ENCODE results near the gene NTRK2. TPM values are rescaled to one million over a fixed set of nuclear protein-coding genes. Genes with fewer than 3 reads are reported as not detected.

The NTRK2 gene
- total RNA-seq, 6 experiments from 2014 or later = 0.18 to 0.49 (median 0.30) TPM

GRCh38 chr9:84924266-84924665, 254.7 kb downstream of the NTRK2 start:
- intact Hi-C loops (cut with DNase I) = no loop called here
- no peak for DNase-seq

GRCh38 chr9:84925225-84925872, 255.8 kb downstream of the NTRK2 start:
- H3K9me3 ChIP-seq = peaks cover 0 to 2% (median 0%) of the 10 kb centered on the region in 4 donors
- H3K27ac ChIP-seq = no peak overlapping the region
- no peaks in the 10 kb centered on the region for H3K27me3 ChIP-seq
- ATAC-seq = no peak
- TF ChIP-seq POLR2A (IDR thresholded peaks at IDR 0.05) = no peak
- no peak for TF ChIP-seq CTCF (IDR thresholded peaks at IDR 0.05)
- WGBS (ENCODE audit: insufficient coverage, low coverage, low lambda C conversion rate, missing lambda C conversion rate) = 59% methylated on average over 7 of the region's 7 CpGs
- H3K36me3 ChIP-seq = no peaks in the 10 kb centered on the region
- intact Hi-C loops (cut with DNase I) = no loop called here
- no peak overlapping the region for H3K4me3 ChIP-seq
- DNase-seq = no peak
- no peaks in the 10 kb centered on the region for H3K4me1 ChIP-seq

More at GRCh38 chr9:84924266-84924665, 254.7 kb downstream of the NTRK2 start:
- Histone ChIP-seq H3K36me3 (no peaks in the 10 kb centered on the region), H3K27ac (no peak overlapping the region), H3K4me3 (no peak overlapping the region), H3K4me1 (no peaks in the 10 kb centered on the region), H3K27me3 (no peaks in the 10 kb centered on the region), H3K9me3 (peaks cover 0 to under 1% (median 0%) of the 10 kb centered on the region in 4 donors)
- TF ChIP-seq POLR2A (IDR thresholded peaks at IDR 0.05) = no peak
- no peak for TF ChIP-seq CTCF (IDR thresholded peaks at IDR 0.05)
- ATAC-seq = no peak
- WGBS (ENCODE audit: insufficient coverage, low coverage, low lambda C conversion rate, missing lambda C conversion rate) = 48% methylated on average over 6 of the region's 6 CpGs

GRCh38 chr9:84926793-84927192, 257.3 kb downstream of the NTRK2 start:
- no peak for DNase-seq
- TF ChIP-seq POLR2A (IDR thresholded peaks at IDR 0.05) = no peak
- TF ChIP-seq CTCF (IDR thresholded peaks at IDR 0.05) = no peak

GRCh38 chr9:84928419-84928818, 258.9 kb downstream of the NTRK2 start:
- Histone ChIP-seq H3K4me3 (no peak overlapping the region), H3K9me3 (peaks cover 0 to 2% (median 0%) of the 10 kb centered on the region in 4 donors), H3K27me3 (no peaks in the 10 kb centered on the region), H3K36me3 (no peaks in the 10 kb centered on the region), H3K4me1 (no peaks in the 10 kb centered on the region), H3K27ac (no peak overlapping the region)
- intact Hi-C loops (cut with DNase I) = no loop called here
- WGBS (ENCODE audit: insufficient coverage, low coverage, low lambda C conversion rate, missing lambda C conversion rate) = 61% methylated on average over 6 of the region's 6 CpGs
- ATAC-seq (no peak), DNase-seq (no peak)
- no peak for TF ChIP-seq CTCF (IDR thresholded peaks at IDR 0.05)
- TF ChIP-seq POLR2A (IDR thresholded peaks at IDR 0.05) = no peak

More at GRCh38 chr9:84926793-84927192, 257.3 kb downstream of the NTRK2 start:
- WGBS (ENCODE audit: insufficient coverage, low coverage, low lambda C conversion rate, missing lambda C conversion rate) = 65% methylated on average over 3 of the region's 3 CpGs
- Histone ChIP-seq H3K27me3 (no peaks in the 10 kb centered on the region), H3K9me3 (peaks cover 0 to 2% (median 0%) of the 10 kb centered on the region in 4 donors), H3K36me3 (no peaks in the 10 kb centered on the region), H3K27ac (no peak overlapping the region), H3K4me1 (no peaks in the 10 kb centered on the region), H3K4me3 (no peak overlapping the region)
- intact Hi-C loops (cut with DNase I) = no loop called here
- no peak for ATAC-seq
